ENCODE data around the gene PELI2.

Gene PELI2

GRCh38 chr14:56322531-56322930 is 204.3 kb downstream of the PELI2 start:
- Histone ChIP-seq H3K27ac (ENCODE audit: low read depth, low read length) (no peak overlapping the region), H2AFZ (ENCODE audit: low read length, unreplicated experiment) (no peak overlapping the region), H3K4me1 (ENCODE audit: control insufficient read depth, insufficient read depth, low read length, unreplicated experiment) (peaks cover 17% of the 10 kb centered on the region), H3K36me3 (ENCODE audit: insufficient read depth, low read length) (no peaks in the 10 kb centered on the region), H3K27me3 (ENCODE audit: insufficient read depth, low read length) (0 out of 2 replicates have a peak, but pooled peaks cover 3% of the 10 kb centered on the region), H3K79me2 (ENCODE audit: control insufficient read depth, insufficient read depth, low read length, unreplicated experiment) (no peaks in the 10 kb centered on the region), H3K4me3 (ENCODE audit: low read depth, low read length) (no peak overlapping the region)

- H3K27me3 ChIP-seq (ENCODE audit: insufficient read depth, low read length) = no peaks in the 10 kb centered on the region
- H3K27ac ChIP-seq (ENCODE audit: low read depth, low read length) = peak overlapping the region; percentile 15; the same call in 1 of the 2 replicates
- no peak overlapping the region for H3K4me3 ChIP-seq (ENCODE audit: low read depth, low read length)
- H3K36me3 ChIP-seq (ENCODE audit: insufficient read depth, low read length) = no peaks in the 10 kb centered on the region
- no peaks in the 10 kb centered on the region for H3K79me2 ChIP-seq (ENCODE audit: control insufficient read depth, insufficient read depth, low read length, unreplicated experiment)
- H2AFZ ChIP-seq (ENCODE audit: low read length, unreplicated experiment) = no peak overlapping the region
- H3K4me1 ChIP-seq (ENCODE audit: control insufficient read depth, insufficient read depth, low read length, unreplicated experiment) = peaks cover 17% of the 10 kb centered on the region
Measured at GRCh38 chr14:56324454-56324853, 206.2 kb downstream of the PELI2 start.

- Histone ChIP-seq H3K36me3 (ENCODE audit: insufficient read depth, low read length) (no peaks in the 10 kb centered on the region), H3K79me2 (ENCODE audit: control insufficient read depth, insufficient read depth, low read length, unreplicated experiment) (no peaks in the 10 kb centered on the region), H3K27ac (ENCODE audit: low read depth, low read length) (peak overlapping the region; percentile 39), H3K4me3 (ENCODE audit: low read depth, low read length) (peak overlapping the region; percentile 7; the same call in 1 of the 2 replicates), H3K27me3 (ENCODE audit: insufficient read depth, low read length) (no peaks in the 10 kb centered on the region), H3K4me1 (ENCODE audit: control insufficient read depth, insufficient read depth, low read length, unreplicated experiment) (peaks cover 17% of the 10 kb centered on the region), H2AFZ (ENCODE audit: low read length, unreplicated experiment) (peak overlapping the region; percentile 51)
Measured at GRCh38 chr14:56324856-56325699, 206.9 kb downstream of the PELI2 start.

DNA sequence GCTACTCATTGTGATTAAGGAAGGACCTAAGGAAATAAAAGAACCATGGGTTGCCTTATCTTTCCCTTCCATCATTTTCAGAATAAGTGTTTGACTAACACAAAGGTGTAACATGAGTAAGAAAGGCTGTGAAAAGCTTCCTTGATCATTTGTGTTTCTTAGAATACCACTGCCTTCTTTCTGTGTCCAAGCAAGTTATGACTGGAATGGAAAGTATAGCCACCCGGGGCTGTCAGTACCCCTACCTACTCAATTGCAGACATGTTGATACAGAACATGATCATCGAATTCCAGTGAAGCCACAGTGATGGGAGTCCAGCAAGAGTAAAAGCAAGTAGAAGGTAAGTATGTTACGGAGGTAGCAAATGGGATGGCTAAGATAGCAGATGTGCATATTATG is 209.8 kb downstream of the PELI2 start:
- H2AFZ ChIP-seq (ENCODE audit: low read length, unreplicated experiment) = no peak overlapping the region
- H3K27ac ChIP-seq (ENCODE audit: low read depth, low read length) = no peak overlapping the region
- no peaks in the 10 kb centered on the region for H3K27me3 ChIP-seq (ENCODE audit: insufficient read depth, low read length)
- H3K4me3 ChIP-seq (ENCODE audit: low read depth, low read length) = no peak overlapping the region
- no peaks in the 10 kb centered on the region for H3K79me2 ChIP-seq (ENCODE audit: control insufficient read depth, insufficient read depth, low read length, unreplicated experiment)
- H3K4me1 ChIP-seq (ENCODE audit: control insufficient read depth, insufficient read depth, low read length, unreplicated experiment) = peaks cover 18% of the 10 kb centered on the region
- no peaks in the 10 kb centered on the region for H3K36me3 ChIP-seq (ENCODE audit: insufficient read depth, low read length)

DNA sequence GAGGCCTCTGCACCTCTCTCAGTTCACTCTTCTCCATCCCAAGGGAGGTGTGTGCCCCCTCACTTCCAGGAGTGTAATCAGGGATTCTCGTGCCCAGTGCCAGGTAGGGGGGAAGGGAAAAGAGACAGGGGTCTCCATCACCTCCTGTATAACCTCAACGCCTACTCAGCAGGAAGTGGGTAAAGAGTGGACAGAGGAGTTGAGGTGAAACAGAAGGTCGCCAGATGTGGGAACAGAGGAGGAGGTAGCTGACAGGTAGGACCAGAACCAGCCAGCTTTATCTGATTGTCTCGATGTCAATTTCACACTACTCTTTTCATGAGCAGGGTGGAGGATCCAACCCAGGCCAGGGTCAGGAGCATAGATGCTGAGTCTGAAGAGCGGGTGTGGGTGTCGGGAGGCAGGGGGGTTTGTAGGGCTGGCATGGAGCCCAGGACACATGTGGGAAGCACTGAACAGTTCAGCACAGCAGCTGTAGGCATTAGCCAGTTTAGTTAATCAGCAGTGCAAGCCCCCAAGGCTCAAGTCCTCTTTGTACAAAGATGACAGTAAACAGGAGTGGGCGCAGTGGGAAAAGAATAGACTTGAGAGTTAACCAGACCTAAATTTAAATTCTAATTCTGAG is 213.5 kb downstream of the PELI2 start:
- Histone ChIP-seq H3K36me3 (ENCODE audit: insufficient read depth, low read length) (no peaks in the 10 kb centered on the region), H3K4me3 (ENCODE audit: low read depth, low read length) (no peak overlapping the region), H3K27me3 (ENCODE audit: insufficient read depth, low read length) (no peaks in the 10 kb centered on the region), H3K79me2 (ENCODE audit: control insufficient read depth, insufficient read depth, low read length, unreplicated experiment) (no peaks in the 10 kb centered on the region), H3K4me1 (ENCODE audit: control insufficient read depth, insufficient read depth, low read length, unreplicated experiment) (peaks cover 21% of the 10 kb centered on the region), H3K27ac (ENCODE audit: low read depth, low read length) (no peak overlapping the region), H2AFZ (ENCODE audit: low read length, unreplicated experiment) (no peak overlapping the region)

GRCh38 chr14:56333359-56334292 is 215.4 kb downstream of the PELI2 start:
- H2AFZ ChIP-seq (ENCODE audit: low read length, unreplicated experiment) = peak overlapping the region; percentile 89

DNA sequence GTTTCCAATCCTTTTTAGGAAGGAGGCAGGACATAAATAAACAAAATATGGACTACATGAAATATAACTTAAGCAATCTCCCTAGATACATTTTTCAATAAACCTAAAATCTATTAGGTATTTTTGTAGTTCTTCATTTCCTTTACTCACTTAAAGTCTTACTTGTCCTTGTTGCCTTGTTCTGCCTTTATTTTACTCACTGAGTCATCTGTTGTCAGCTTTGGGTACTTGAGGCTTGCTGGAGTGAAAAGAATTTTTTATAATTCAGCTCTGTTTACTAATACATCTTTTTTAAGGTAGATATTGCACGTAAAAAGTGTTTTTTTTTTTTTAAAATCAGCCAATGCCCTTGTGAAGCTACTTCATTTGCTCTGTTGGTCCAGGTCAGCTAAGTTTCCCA is 216.2 kb downstream of the PELI2 start:
- Histone ChIP-seq H3K79me2 (ENCODE audit: control insufficient read depth, insufficient read depth, low read length, unreplicated experiment) (no peaks in the 10 kb centered on the region), H3K4me3 (ENCODE audit: low read depth, low read length) (no peak overlapping the region), H3K4me1 (ENCODE audit: control insufficient read depth, insufficient read depth, low read length, unreplicated experiment) (peaks cover 23% of the 10 kb centered on the region), H3K27ac (ENCODE audit: low read depth, low read length) (peak overlapping the region; percentile 68), H3K36me3 (ENCODE audit: insufficient read depth, low read length) (no peaks in the 10 kb centered on the region), H2AFZ (ENCODE audit: low read length, unreplicated experiment) (peak overlapping the region; percentile 45), H3K27me3 (ENCODE audit: insufficient read depth, low read length) (no peaks in the 10 kb centered on the region)

More at GRCh38 chr14:56333359-56334292, 215.4 kb downstream of the PELI2 start:
- peak overlapping the region; percentile 68 for H3K27ac ChIP-seq (ENCODE audit: low read depth, low read length)
- H3K36me3 ChIP-seq (ENCODE audit: insufficient read depth, low read length) = no peaks in the 10 kb centered on the region
- 0 out of 2 replicates have a peak overlapping the region, but pooled peaks have one; percentile 23 for H3K4me3 ChIP-seq (ENCODE audit: low read depth, low read length)
- H3K79me2 ChIP-seq (ENCODE audit: control insufficient read depth, insufficient read depth, low read length, unreplicated experiment) = no peaks in the 10 kb centered on the region
- peaks cover 21% of the 10 kb centered on the region for H3K4me1 ChIP-seq (ENCODE audit: control insufficient read depth, insufficient read depth, low read length, unreplicated experiment)
- no peaks in the 10 kb centered on the region for H3K27me3 ChIP-seq (ENCODE audit: insufficient read depth, low read length)

- H3K36me3 ChIP-seq (ENCODE audit: insufficient read depth, low read length) = no peaks in the 10 kb centered on the region
- no peaks in the 10 kb centered on the region for H3K79me2 ChIP-seq (ENCODE audit: control insufficient read depth, insufficient read depth, low read length, unreplicated experiment)
- no peak overlapping the region for H3K27ac ChIP-seq (ENCODE audit: low read depth, low read length)
- peaks cover 44% of the 10 kb centered on the region for H3K4me1 ChIP-seq (ENCODE audit: control insufficient read depth, insufficient read depth, low read length, unreplicated experiment)
- no peak overlapping the region for H2AFZ ChIP-seq (ENCODE audit: low read length, unreplicated experiment)
- H3K27me3 ChIP-seq (ENCODE audit: insufficient read depth, low read length) = no peaks in the 10 kb centered on the region
- no peak overlapping the region for H3K4me3 ChIP-seq (ENCODE audit: low read depth, low read length)
Measured at GRCh38 chr14:56338674-56339073, 220.5 kb downstream of the PELI2 start.

GRCh38 chr14:56339855-56340701 is 221.9 kb downstream of the PELI2 start:
- peak overlapping the region; percentile 47 for H3K27ac ChIP-seq (ENCODE audit: low read depth, low read length)
- peak overlapping the region; percentile 62 for H3K4me3 ChIP-seq (ENCODE audit: low read depth, low read length)

More at GRCh38 chr14:56339855-56340701, 221.9 kb downstream of the PELI2 start:
- Histone ChIP-seq H3K79me2 (ENCODE audit: control insufficient read depth, insufficient read depth, low read length, unreplicated experiment) (no peaks in the 10 kb centered on the region), H3K36me3 (ENCODE audit: insufficient read depth, low read length) (no peaks in the 10 kb centered on the region), H3K27me3 (ENCODE audit: insufficient read depth, low read length) (no peaks in the 10 kb centered on the region), H3K4me1 (ENCODE audit: control insufficient read depth, insufficient read depth, low read length, unreplicated experiment) (peaks cover 31% of the 10 kb centered on the region), H2AFZ (ENCODE audit: low read length, unreplicated experiment) (peak overlapping the region; percentile 71)
